ENCODE measurements around the gene DCTD. TPM values are rescaled to one million over a fixed set of nuclear protein-coding genes. Genes with fewer than 3 reads are reported as not detected.

DCTD gene
- polyA plus RNA-seq (2014; cell fraction: cytosol; rRNA removed) = 47.3 and 51.6 TPM in 2 replicates
- 51.0 and 65.9 TPM in 2 replicates for polyA plus RNA-seq (2014; cell fraction: nucleus; rRNA removed)

GRCh38 chr4:182917182-182918043, at the start of gene DCTD:
Gene DCTD (minus strand): TSS chr4:182917386. CDS start chr4:182915568, 1,818 bp downstream.
- DNase-seq (ENCODE audit: low spot score) = peak; percentile 54

DNA sequence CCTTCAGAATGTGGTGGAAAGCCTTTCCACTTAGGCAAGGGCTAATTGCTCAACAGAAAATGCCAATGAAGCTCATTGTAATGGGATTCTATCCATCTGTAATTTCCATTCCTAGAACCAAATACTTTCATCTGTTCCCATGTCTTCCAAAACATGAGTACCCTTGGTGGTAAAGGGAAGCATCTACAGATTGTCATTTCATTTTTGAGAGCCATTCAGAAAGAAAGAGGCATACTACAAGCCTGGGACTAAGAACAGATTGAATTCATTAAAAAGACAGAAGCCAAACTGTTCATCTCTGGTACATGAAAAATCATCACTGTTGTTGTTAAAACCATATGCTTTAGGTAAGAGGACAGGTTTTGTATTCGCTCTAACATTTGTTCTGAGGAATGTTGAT, 43.6 kb upstream of the DCTD start:
- DNase-seq (ENCODE audit: low spot score) = no peak

DNA sequence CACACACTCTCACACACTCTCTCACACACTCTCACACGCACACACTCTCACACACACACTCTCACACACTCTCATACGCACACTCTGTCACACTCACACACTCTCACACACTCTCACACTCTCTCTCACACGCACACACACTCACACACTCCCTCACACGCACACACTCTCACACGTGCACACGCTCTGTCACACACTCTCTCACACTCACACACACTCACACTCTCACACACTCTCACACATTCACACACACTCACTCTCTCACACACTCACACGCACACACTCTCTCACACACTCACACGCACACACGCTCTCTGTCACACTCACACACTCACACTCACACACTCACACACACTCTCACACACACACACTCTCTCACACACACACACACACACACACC, 43.0 kb upstream of the DCTD start:
- no peak for DNase-seq (ENCODE audit: low spot score)

DNA sequence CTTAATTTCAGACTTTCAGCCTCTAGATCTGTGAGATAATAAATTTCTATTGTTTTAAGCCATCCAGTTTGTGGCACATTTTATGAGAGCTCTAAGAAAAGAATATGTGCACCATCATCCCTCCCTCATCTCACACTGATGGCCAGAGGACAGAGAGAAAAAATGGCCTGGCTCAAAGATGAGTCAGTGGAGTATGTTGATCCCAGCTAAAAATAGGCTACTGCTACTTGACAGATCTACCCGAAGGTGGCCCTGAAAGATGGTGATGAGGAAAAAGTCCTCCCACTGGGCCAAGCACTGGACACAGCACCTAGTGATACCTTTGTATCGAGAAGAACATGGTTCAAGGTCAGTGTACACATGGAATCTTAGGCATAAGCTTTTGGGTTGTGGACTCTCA, 38.2 kb upstream of the DCTD start:
- DNase-seq (ENCODE audit: low spot score) = no peak

DNA sequence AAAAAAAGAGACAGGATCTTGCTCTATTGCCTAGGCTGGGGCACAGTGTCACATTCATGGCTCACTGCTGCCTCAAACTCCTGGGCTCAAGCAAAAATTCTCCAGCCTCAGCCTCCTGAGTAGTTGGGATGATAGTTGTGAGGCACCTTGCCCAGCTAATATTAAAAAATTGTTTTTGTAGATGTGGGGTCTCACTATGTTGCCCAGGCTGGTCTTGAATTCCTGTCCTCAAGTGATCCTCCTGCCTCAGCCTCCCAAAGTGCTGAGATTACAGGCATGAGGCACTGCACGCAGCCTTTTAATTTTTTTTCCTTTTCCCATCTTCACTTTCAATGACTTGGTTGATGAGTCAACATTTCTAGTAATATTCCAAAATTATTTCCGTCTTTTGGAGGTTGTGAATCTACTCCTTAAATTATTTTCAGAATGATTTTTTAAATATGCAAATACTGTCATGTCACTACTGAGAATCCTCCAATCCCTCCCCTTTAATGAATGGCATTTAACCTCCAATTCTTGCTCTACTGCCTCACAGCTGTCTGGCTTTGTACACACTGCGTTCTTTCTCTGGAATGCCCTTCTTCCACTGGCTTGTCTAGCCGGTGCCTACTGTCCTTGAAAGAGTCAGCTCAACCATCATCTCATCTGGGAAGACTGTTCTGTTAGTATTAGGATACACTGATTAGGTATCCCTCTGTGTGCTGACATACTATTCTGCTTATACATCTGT, 27.5 kb upstream of the DCTD start:
- DNase-seq (ENCODE audit: low spot score) = no peak

DNA sequence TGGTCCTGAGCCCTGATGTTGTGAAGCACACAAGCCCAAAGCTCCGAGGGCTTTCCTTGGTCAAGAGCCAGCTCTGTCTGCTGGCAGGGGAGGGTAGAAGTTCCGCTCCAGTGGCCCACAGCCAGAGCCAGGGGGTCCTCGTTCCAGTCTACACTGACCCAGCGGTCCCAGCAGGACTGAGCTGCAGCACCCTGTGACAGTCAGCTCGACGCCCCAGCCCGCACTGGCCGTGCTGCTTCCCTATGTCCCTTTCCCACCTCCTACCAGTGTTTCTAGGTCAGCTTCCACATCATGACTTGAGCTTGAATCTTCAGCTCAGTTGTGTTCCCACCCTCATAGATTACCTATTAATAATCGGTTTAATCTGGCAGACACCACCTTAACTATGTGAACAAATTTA, 22.5 kb upstream of the DCTD start:
- DNase-seq (ENCODE audit: low spot score) = no peak

GRCh38 chr4:182938205-182938645, 21.0 kb upstream of the DCTD start:
- DNase-seq (ENCODE audit: low spot score) = peak; percentile 64

DNA sequence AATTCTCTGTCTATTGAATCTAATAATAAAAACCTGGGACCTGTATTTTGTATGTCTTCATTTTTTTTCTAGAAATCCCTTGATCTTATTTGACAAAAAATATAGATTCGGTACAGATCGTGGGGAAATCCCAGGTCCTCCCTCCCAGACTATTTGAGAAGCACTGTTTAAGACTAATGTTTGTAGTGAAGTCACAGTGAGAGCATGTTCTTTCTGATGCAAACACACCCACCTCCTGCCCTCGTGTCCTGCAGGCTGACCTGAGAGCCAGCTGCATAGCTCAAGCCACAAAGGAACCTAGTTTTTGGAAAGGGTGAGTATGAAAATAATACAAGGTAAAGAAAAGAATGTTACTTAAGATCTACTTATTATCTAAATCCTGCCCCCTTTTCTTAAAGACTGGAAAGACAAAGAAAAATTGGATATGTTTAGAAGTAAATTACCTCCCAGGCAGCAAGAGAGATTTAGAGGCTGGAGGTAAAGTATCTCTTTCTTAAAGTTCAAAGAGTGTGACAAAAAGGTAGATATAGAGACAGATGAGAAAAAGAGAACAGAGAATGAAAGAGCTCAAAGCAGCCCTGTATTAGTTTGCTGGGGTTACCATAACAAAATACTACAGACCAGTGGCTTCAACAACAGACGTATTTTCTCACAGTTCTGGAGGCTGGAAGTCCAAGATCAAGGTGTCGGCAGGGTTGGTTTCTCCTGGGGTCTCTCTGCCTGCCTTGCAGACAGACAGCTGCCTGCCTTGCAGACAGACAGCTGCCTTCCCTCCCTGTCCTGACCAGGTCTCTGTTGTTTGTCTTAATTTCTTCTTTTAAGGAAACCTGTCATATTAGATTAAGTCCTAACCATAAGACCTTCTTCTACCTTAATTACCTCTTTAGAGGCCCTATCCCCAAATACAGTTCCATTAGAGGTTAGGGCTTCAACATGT, 20.4 kb upstream of the DCTD start:
- no peak for DNase-seq (ENCODE audit: low spot score)

DNA sequence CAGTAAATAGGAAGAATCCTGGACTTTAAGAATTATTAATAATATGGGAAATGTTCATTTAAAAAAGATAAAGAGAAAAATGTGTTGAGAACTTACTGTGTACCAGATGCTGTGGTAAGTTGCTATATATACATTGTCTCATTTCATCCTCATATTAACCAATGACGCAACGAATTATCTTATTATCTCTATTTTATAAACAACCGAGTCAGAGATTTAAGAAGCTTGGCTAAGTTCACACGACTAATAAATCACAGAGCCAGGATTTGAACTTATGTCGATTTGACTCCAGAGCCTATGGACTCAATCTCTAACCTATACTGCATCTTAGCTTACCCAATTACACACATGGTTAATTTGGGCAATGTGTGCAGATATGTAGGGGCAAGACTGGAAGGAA, 15.5 kb upstream of the DCTD start:
- DNase-seq (ENCODE audit: low spot score) = no peak

GRCh38 chr4:182931691-182932345, 14.6 kb upstream of the DCTD start:
- no peak for DNase-seq (ENCODE audit: low spot score)

GRCh38 chr4:182930889-182931288, 13.7 kb upstream of the DCTD start:
- no peak for DNase-seq (ENCODE audit: low spot score)

- DNase-seq (ENCODE audit: low spot score) = no peak
These were observed 12.1 kb upstream of the DCTD start for GRCh38 chr4:182929296-182929695.

DNA sequence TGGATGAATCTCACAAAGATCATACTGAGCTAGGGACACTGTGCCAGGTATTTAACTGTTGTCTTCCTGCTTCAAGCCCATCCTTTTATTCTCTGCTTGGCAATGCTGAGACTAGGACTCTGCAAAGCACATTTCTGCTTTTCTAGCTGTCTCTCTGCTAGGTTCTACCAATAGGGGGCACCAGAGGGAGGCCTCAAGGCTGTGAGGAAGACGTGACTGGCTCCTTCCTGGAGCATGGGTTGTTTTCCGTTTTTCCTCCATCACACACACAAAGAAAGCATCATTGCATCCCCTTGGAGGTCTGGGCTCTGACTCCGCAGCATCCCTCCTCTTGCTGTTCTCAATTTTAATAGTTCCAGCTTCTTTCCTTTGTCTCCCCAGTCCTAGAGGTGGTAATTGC, 10.9 kb upstream of the DCTD start:
- DNase-seq (ENCODE audit: low spot score) = no peak

DNA sequence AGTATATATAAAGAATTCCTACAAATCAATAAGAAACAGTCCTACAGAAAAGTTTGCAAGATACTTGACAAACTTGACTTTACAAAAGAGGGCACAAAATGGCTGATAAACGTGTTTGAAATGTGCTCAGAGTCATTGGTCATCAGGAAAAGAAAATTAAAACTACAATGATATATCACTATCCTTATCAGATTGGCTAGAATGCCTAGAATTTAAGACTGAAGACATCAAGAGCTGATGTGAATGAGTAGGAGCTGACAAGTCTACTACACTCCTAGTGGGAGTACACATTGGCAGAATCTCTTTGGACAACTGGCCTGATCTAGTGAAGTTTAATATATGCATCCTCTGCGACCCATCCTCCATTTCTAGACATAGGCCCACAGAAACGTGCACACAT, 10.3 kb upstream of the DCTD start:
- no peak for DNase-seq (ENCODE audit: low spot score)

- no peak for DNase-seq (ENCODE audit: low spot score)
These were observed 8.7 kb upstream of the DCTD start for GRCh38 chr4:182925855-182926254.

- DNase-seq (ENCODE audit: low spot score) = peak; percentile 85
These were observed 8.1 kb upstream of the DCTD start for GRCh38 chr4:182925298-182925757.

- no peak for DNase-seq (ENCODE audit: low spot score)
These were observed 7.3 kb upstream of the DCTD start for GRCh38 chr4:182924497-182924896.

DNA sequence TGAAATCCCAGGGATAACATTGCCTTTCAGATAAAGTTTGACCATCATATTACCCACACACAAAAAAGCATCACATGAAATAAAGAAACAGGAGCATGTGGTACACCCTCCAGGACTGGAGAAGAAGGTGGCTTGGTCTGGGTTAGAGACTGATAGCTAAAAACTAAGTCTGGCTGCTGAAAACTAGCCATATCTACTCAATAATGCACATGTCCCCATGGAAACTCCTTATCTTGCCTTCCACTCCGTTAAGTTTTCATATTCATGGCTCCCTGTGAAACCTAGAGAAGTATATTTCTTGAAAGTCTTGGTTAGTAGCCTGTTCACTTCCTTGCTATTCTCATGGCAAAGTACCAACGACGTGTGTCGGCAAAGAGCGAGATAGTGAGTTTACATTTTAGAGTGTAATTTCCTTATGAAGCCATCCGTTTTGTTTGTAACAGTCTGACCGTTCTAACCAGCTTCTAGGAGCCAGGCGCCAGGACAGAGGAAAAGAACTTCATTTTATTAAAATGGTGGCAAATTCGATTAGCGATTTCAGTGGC, 6.7 kb upstream of the DCTD start:
- DNase-seq (ENCODE audit: low spot score) = no peak

- no peak for DNase-seq (ENCODE audit: low spot score)
These were observed 6.2 kb upstream of the DCTD start for GRCh38 chr4:182923366-182923765.

DNA sequence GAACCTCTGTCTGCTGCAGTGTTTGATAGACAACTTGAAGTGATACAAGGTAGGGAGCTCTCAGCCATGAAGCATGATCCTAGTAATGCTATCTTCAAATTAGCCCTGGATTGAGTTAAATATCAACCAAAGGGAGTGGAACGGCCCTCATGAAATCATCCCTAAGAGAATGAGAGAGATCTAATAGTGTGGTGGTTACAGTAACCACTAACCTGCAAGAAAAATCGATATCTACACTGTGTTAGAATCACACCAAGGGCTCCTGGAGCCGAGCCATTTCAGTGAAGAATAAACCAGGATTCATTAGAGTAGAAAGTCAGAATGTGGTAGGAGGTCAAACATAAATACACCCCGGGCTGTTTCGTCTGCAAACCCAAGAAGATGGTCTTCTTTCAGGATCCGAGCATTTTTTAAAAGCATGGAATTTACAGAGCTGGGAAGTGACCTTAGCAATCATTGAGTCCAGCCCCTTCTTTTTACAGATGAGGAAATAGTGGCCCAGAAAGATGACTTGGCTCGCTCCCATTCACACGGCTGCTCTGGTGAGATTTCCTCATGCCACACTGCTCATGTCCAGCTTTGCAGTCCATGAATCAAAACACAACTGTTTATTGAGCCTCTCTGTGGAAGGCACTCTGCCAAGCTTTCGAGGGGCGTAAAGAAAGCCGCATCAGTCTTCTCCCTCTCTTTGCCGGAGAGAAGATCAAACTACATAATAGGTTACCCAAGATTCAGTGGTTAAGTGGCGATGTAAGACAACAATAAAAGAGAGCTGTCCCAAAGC, 5.5 kb upstream of the DCTD start:
- DNase-seq (ENCODE audit: low spot score) = no peak

Measured in SK-N-DZ (cell line).